ENCODE measurements around the gene OSBPL8. TPM values are rescaled to one million over a fixed set of nuclear protein-coding genes. Genes with fewer than 3 reads are reported as not detected.

OSBPL8 gene
- total and polyA plus RNA-seq, 2 of the 8 experiments (the other 6 are each of a cell fraction or from before 2014, with no cell fraction given) = 10.9 to 81.1 TPM

DNA sequence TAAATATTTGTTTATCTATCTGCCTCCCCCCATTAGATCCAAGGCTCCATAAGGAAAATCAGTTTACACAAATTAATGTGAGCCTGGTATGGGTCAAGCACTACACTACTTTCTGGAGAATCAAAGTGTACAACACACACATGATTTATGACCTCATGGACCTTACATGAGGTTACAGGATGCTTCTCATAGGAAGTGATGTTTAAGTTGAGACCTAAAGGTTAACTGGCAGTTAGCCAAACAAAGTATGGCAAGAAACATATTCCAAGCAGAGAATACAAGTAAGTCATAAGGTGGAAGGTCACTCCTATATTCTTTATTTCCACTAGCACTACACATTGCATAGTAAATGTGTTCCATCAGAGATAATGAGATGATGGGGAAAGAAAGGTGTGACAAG is 39.2 kb downstream of the OSBPL8 start:
- no peak overlapping the region for H2AK5ac ChIP-seq (ENCODE audit: low read depth, low read length)
- H2BK20ac ChIP-seq (ENCODE audit: low read length) = no peak overlapping the region
- no peaks in the 10 kb centered on the region for H4K20me1 ChIP-seq (replicated peaks in 1 of 2; ENCODE audit: control insufficient read depth in 1 of 2, insufficient read depth in 2 of 2, low read length in 2 of 2)
- peaks cover 2 to 74% of the 10 kb centered on the region in 2 experiments; a peak in 3 of 4 replicates for H3K79me2 ChIP-seq (ENCODE audit: control insufficient read depth in 1 of 2, insufficient read depth in 2 of 2, low read length in 2 of 2)
- H3K4me2 ChIP-seq (ENCODE audit: insufficient read depth in 1 of 2, low read depth in 2 of 2, low read length in 2 of 2) = no peak overlapping the region
- H2BK15ac ChIP-seq (ENCODE audit: low read length) = no peak overlapping the region
- ChIA-PET POLR2A (ENCODE audit: partially characterized antibody) (no interaction called here), CTCF (ENCODE audit: partially characterized antibody) (interaction anchor here (1.0 kb wide), 1 partner anchor 19 kb away, joined by 4 read pairs; no protein-coding TSS in a partner anchor)
- no peak overlapping the region for H4K91ac ChIP-seq (replicated peaks; ENCODE audit: insufficient read length, low read length)
- H3K9ac ChIP-seq (replicated peaks in 1 of 4; ENCODE audit: extremely low read depth in 1 of 4, low read depth in 3 of 4, low read length in 3 of 4) = no peak overlapping the region
- no peak for DNase-seq (ENCODE audit: low read depth in 1 of 2, low spot score in 2 of 2)
- H2BK120ac ChIP-seq (replicated peaks; ENCODE audit: low read depth, low read length) = no peak overlapping the region
- no peaks in the 10 kb centered on the region for H3K23me2 ChIP-seq (ENCODE audit: low read depth, low read length)
- H2AFZ ChIP-seq (ENCODE audit: low read length) = no peak overlapping the region
- peaks cover 20 to 32% of the 10 kb centered on the region in 2 experiments for H3K9me3 ChIP-seq (ENCODE audit: insufficient read depth in 2 of 2, low read depth in 1 of 2, low read length in 1 of 2)
- no peak overlapping the region for H3K4me3 ChIP-seq (ENCODE audit: extremely low read depth in 1 of 4, insufficient read depth in 2 of 4, low read depth in 3 of 4, low read length in 4 of 4)
- H3K4me1 ChIP-seq (replicated peaks in 1 of 4; ENCODE audit: control insufficient read depth in 3 of 4, insufficient read depth in 4 of 4, low read length in 3 of 4) = no peaks in the 10 kb centered on the region; a peak in 2 of 7 replicates
- H3K56ac ChIP-seq (replicated peaks; ENCODE audit: insufficient read length, low read depth, low read length) = no peak overlapping the region
- H3K79me1 ChIP-seq (ENCODE audit: low read depth, low read length) = peaks cover 4% of the 10 kb centered on the region; the same call in 1 of the 2 replicates
- TF ChIP-seq SUZ12 (IDR thresholded peaks at IDR 0.05; ENCODE audit: low read length) (no peak), SIN3A (conservative IDR thresholded peaks at IDR 0.05 in 1 of 2, IDR thresholded peaks at IDR 0.05 in 1 of 2; ENCODE audit: low read depth in 1 of 2, low read length in 2 of 2) (no peak), POLR2AphosphoS5 (IDR thresholded peaks at IDR 0.05; ENCODE audit: low read depth, low read length) (no peak), CBX5 (IDR thresholded peaks at IDR 0.05; ENCODE audit: low read depth, low read length) (no peak), HDAC6 (IDR thresholded peaks at IDR 0.05; ENCODE audit: low read depth, low read length) (no peak)
- H3K18ac ChIP-seq (ENCODE audit: extremely low read depth, low read length) = no peak overlapping the region
- no peak overlapping the region for H2BK12ac ChIP-seq (ENCODE audit: low read depth, low read length)
- no peak overlapping the region for H4K8ac ChIP-seq (ENCODE audit: extremely low read depth, insufficient read depth, low read length)
- H3K36me3 ChIP-seq (ENCODE audit: control insufficient read depth in 2 of 4, insufficient read depth in 4 of 4, low read length in 3 of 4) = peaks cover 0 to 14% (median 5%) of the 10 kb centered on the region in 4 experiments; a peak in 3 of 8 replicates
- H3K4ac ChIP-seq (replicated peaks; ENCODE audit: insufficient read length, low read depth, low read length) = no peak overlapping the region
- H3K23ac ChIP-seq (ENCODE audit: insufficient read length) = no peak overlapping the region
- H2BK5ac ChIP-seq (ENCODE audit: low read depth, low read length) = no peak overlapping the region
- H3K27ac ChIP-seq (ENCODE audit: low read depth, low read length) = no peak overlapping the region
- H4K5ac ChIP-seq (ENCODE audit: insufficient read length, low read depth, low read length) = no peak overlapping the region
- no peaks in the 10 kb centered on the region for H3K27me3 ChIP-seq (replicated peaks in 1 of 4; ENCODE audit: control insufficient read depth in 3 of 4, extremely low read depth in 1 of 4, insufficient read depth in 3 of 4, low read length in 3 of 4)
- no peak for FAIRE-seq
- H3K14ac ChIP-seq (ENCODE audit: insufficient read length) = no peak overlapping the region

Data from H1 (cell line).